Stimulated activated CD8-positive, alpha-beta memory T cell treated with anti-CD3 and anti-CD28 coated beads, Interleukin-7, amount 100 ng/mL, for 24 hours (primary cell): ENCODE data around the gene KLB.

Experiments
- DNase-seq: peaks from one replicate; pipeline ENCODE4 v3.0.0-alpha.2; 2020; ENCODE audit warnings: low read depth

The KLB gene

GRCh38 chr4:39464886-39465501 lies 58.3 kb downstream of the KLB start:
- DNase-seq, result no peak

DNA sequence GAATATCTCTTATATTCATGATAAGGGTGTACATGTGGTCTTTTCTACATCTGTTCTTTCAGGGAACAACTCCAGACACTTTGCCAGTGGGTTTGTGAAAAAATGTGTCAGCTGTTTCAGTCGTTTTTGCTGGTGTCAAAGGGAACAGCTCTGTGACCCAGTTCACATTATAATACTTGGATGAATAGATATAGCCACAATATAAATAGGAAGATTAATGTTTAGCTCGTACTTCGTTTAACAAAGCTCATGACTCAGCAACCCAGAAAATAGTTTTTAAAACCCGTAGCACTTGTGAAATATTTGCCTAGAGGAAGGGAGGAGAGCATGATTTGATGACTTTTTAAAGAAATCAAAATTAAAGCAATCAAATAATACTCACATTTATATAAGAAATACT lies 60.0 kb downstream of the KLB start:
- no peak for DNase-seq

DNA sequence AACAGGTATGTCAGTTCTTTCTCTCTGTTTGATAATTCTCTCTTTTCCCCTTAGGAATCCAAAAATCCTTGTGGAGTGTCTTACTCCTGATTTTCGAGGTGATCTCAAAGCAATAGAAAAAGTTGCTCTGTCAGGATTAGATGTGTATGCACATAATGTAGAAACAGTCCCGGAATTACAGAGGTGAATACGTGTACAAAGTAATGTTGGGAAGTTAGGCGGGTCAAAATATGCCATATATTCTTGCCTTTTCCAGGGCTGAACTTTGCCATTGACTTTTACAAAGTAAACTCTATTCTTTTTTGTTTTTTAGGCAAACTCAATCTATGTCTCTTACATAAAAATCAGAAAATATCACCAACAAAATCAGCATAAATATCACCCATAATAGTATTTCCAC lies 60.7 kb downstream of the KLB start:
- no peak for DNase-seq

- DNase-seq, result no peak
These were observed 62.8 kb downstream of the KLB start for GRCh38 chr4:39469429-39470077.

DNA sequence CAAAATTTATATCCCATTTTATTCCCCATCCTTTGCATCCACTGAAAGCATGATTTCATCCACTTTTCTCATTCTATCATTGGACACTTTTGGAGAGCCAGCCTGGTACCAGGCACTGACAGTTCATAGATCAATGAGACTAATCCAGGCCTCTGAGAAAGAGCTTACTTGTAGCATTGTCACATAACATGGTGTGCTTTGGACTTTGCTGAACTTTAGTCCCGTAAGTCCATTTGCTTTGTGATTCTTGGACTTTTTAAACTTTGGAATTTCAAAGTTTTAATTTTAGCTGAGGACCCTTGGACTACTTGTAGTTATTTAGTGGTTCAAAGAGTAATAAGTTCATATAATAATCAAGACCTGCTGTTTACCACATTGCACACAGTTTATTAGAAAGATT lies 63.7 kb downstream of the KLB start:
- no peak for DNase-seq

- DNase-seq, result no peak
These were observed 65.7 kb downstream of the KLB start for GRCh38 chr4:39472396-39472795.

DNA sequence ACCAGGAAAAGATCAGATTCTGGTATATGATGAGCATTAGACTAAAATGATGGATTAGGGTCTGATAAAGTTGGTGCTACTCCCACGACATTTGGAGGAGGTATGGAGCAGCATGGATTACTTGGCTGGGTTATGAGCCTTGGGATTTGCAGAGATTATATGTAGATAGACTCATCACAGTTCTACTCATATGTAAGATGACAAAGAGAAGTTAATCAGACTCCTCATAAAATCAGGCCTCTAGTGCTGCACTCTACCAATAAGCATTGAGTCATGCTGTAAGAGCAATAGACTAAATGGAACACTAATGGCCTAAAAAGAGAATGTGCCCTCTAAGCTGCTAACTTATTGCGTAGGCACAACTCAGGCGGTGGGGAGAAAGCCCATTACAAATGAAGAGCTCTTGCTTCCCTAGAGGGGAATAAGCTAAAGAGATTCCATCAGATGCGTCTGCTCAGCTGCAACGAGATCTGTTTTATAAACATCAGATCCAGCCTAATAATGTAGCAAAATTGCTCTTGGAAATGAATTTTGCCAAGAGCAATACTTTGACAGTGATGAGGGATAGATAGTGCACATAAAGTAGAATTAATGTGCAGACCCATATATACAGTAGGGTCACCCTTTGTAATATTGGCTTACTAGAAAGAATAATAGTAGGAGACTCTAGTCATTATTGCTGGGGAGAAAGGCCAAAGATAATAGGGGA lies 69.6 kb downstream of the KLB start:
- DNase-seq, result no peak

GRCh38 chr4:39480251-39480650 lies 73.5 kb downstream of the KLB start:
- no peak for DNase-seq

GRCh38 chr4:39480902-39481695 lies 74.4 kb downstream of the KLB start:
- DNase-seq, result no peak

GRCh38 chr4:39484582-39485272 lies 78.0 kb downstream of the KLB start:
- DNase-seq, result no peak

DNA sequence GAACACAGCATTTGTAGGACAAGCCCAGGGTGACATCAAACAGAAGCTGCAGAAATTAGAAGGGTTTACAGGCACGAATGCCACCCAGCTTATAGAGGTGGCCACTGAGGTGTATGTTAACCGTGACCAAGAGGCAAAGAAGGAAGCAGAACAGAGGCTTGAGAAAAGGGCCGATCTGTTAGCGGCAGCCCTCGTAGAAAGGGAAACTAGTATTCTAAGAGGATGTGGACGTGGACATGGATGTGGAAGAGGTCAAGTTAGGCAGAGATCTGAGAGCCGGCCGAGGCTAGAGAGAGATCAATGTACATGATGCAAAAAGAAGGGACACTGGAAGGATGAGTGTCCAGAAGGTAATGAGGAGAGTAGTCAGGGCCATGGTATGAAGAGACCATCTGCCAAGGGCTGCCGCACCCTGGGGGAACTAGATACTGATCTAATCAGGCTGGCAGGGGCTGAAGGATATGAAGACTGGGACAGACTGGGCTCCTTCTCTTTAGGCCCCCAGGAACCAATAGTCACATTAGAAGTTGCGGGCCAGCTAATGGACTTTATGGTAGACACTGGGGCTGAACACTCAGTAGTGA lies 79.6 kb downstream of the KLB start:
- no peak for DNase-seq

DNA sequence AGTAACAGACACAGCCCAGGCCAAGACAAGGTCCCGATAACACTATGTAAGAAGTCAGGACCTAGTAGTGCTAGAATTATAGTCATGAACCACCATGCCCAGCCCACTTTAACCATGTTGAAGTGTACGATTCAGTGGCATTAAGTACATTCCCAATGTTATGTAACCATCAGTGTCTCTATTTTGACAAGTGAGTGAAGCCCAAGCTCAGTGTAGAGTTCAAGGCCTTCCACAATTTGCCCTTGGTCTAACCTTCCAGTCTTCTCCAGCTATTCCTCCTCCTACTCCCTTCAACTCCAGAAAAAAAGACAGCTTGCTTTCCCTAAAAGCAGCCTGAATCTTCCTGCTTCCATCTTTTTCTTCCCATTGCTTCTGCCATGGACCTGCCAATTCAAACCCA lies 83.6 kb downstream of the KLB start:
- no peak for DNase-seq

DNA sequence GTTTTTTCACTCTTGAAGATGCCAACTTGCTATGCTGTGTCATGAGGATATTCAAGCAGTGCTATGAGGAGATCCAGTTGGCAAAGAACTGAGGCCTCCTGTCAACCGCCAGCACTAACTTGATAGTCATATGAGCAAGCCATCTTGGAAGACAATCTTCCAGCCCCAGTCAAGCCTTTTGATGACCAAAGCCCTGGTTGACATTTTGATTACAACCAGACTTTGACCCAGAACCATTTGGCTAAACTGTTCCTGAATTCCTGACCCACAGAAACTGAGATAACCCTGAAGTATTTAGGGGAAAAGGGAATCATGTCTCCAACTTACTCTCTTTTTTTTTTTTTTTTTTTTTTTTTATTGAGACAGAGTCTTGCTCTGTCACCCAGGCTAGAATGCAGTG lies 87.6 kb downstream of the KLB start:
- no peak for DNase-seq

GRCh38 chr4:39495446-39496213 lies 88.9 kb downstream of the KLB start:
- DNase-seq, result no peak

GRCh38 chr4:39497909-39498726 lies 91.4 kb downstream of the KLB start:
- DNase-seq, result no peak

DNA sequence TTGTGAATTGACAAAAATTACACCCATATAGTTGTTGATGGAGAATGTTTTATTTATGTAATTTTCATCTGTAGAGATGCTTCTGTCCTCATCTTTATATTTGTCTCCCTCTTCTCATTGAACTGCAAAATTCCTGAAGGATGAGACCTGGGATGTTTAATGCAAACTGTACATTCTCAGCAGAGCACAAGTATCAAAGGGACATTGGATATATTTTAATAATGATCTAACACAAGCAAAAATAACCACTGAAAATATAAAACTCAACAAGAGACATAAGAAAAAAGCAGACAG lies 91.9 kb downstream of the KLB start:
- no peak for DNase-seq
